ENCODE data around the gene FYCO1. TPM values are rescaled to one million over a fixed set of nuclear protein-coding genes. Genes with fewer than 3 reads are reported as not detected.

The FYCO1 gene
- total and polyA plus RNA-seq, 9 of the 15 experiments (the other 6 are each of a cell fraction or from before 2014, with no cell fraction given): 2.1 to 13.8 (median 7.4) TPM

GRCh38 chr3:45949432-45949831, 46.2 kb downstream of the FYCO1 start:
- in situ Hi-C loops (cut with MboI) (no loop called here), intact Hi-C loops (cut with micrococcal nuclease) (no loop called here)
- Histone ChIP-seq H3K27me3 (ENCODE audit: control insufficient read depth in 2 of 2, insufficient read depth in 2 of 2, low read length in 2 of 2) (no peaks in the 10 kb centered on the region), H3K36me3 (ENCODE audit: control insufficient read depth, insufficient read depth, low read length) (peaks cover 84% of the 10 kb centered on the region), H3K9me1 (ENCODE audit: control insufficient read depth, insufficient read depth, low read length) (peaks cover 9% of the 10 kb centered on the region), H3K79me2 (ENCODE audit: control insufficient read depth, insufficient read depth, low read length) (no peaks in the 10 kb centered on the region), H3K4me3 (no peak overlapping the region), H4K20me1 (replicated peaks; ENCODE audit: control insufficient read depth, insufficient read depth, low read length) (0 out of 2 replicates have a peak, but pooled peaks cover 10% of the 10 kb centered on the region), H3K9ac (ENCODE audit: insufficient read depth in 1 of 2, low read depth in 2 of 2, low read length in 2 of 2) (no peak overlapping the region; a peak in 1 of 4 replicates), H3K9me3 (replicated peaks; ENCODE audit: control insufficient read depth, insufficient read depth, low read depth, low read length) (no peaks in the 10 kb centered on the region), H3K27ac (ENCODE audit: extremely low read depth, low read depth, low read length) (no peak overlapping the region), H3K4me1 (replicated peaks in 1 of 2; ENCODE audit: control insufficient read depth in 2 of 2, insufficient read depth in 2 of 2, low read length in 2 of 2) (no peaks in the 10 kb centered on the region), H2AFZ (ENCODE audit: low read depth, low read length) (no peak overlapping the region), H3K4me2 (ENCODE audit: insufficient read depth, low read length) (no peak overlapping the region)
- WGBS (ENCODE audit: insufficient coverage, low coverage, missing lambda C conversion rate): 91% methylated on average over 4 of the region's 4 CpGs
- no peak for FAIRE-seq
- no peak for DNase-seq (ENCODE audit: extremely low read depth in 1 of 4, low spot score in 3 of 4)
- BruUV-seq (replicated peaks): no TSS peak
- CTCF ChIA-PET (ENCODE audit: low intra/inter-chr PET ratio): no interaction called here
- POLR2A ChIA-PET: interaction anchor here (0.5 to 1.2 kb wide), 3 partner anchors 8 to 13 kb away, joined by 3 read pairs; no protein-coding TSS in a partner anchor
- no peak for ATAC-seq
- TF ChIP-seq DNMT1 (IDR thresholded peaks at IDR 0.05) (no peak), ZHX1 (conservative IDR thresholded peaks at IDR 0.05; ENCODE audit: low read length) (no peak), KLF13 (tag; IDR thresholded peaks at IDR 0.05; ENCODE audit: borderline replicate concordance, low read depth) (no peak), ZC3H11A (IDR thresholded peaks at IDR 0.05; ENCODE audit: low read depth, low read length) (no peak), ZNF318 (IDR thresholded peaks at IDR 0.05; ENCODE audit: borderline replicate concordance in 1 of 2, low read depth in 1 of 2) (no peak), MTF1 (CRISPR knock-in tag; IDR thresholded peaks at IDR 0.05; ENCODE audit: borderline replicate concordance) (no peak), TRIM25 (IDR thresholded peaks at IDR 0.05; ENCODE audit: borderline replicate concordance) (no peak), SNIP1 (IDR thresholded peaks at IDR 0.05; ENCODE audit: low read depth) (no peak), ZNF282 (CRISPR knock-in tag; IDR thresholded peaks at IDR 0.05) (no peak), CEBPB (tag; IDR thresholded peaks at IDR 0.05) (no peak)

All from K562 (cell line).